AG04450 (cell line): ENCODE data around the gene GRID1. TPM values are rescaled to one million over a fixed set of nuclear protein-coding genes. Genes with fewer than 3 reads are reported as not detected.

Source experiments
- CTCF ChIA-PET: fragments of 300-600, 350-600 bp; formaldehyde crosslinking; extraction: SDS; loops from one replicate; lab custom pipeline; 2022; ENCODE audit warnings: antibody characterized with exemption, inconsistent platforms; lab: Charles Lee
- POLR2A ChIA-PET: fragments of 350-600 bp; formaldehyde crosslinking; extraction: SDS; loops from one replicate; lab custom pipeline; 2021; ENCODE audit warnings: antibody characterized with exemption, inconsistent platforms; lab: Yijun Ruan, JAX
- DNase-seq: peaks from one replicate; pipeline ENCODE4 v3.0.0-alpha.2; 2011; ENCODE audit warnings: low read depth, low spot score
- H3K27ac ChIP-seq: one replicate; pipeline ENCODE4 v1.5.1; 2012; ENCODE audit warnings: low read depth, low read length, control low read depth
- H3K27me3 ChIP-seq: one replicate; pipeline ENCODE4 v1.6.0; 2012; ENCODE audit warnings: low read length; ENCODE audit not compliant: control insufficient read depth, insufficient read depth
- H3K4me3 ChIP-seq: 2 replicates; pipeline ENCODE4 v1.5.1; 2011; ENCODE audit warnings: mild to moderate bottlenecking, low read depth, low read length, control low read depth
- H3K9me3 ChIP-seq: 2 replicates; pipeline ENCODE4 v1.5.1; 2012; ENCODE audit warnings: low read length; ENCODE audit not compliant: control insufficient read depth, insufficient read depth
- polyA plus RNA-seq: library from polyadenylated mRNA; depleted of rRNA; stranded (reverse); fragments of >200 nt; gene quantifications from 2 replicates; pipeline ENCODE4 v1.2.3, GENCODE V29; 2011
- TF ChIP-seq, protein P1 (sequence below): IDR thresholded peaks from 2 replicates; pipeline ENCODE4 v1.5.1; 2011; ENCODE audit warnings: low read depth, low read length, control low read depth, inconsistent platforms

GRID1 gene
- polyA plus RNA-seq, 1 experiment: not detected

DNA sequence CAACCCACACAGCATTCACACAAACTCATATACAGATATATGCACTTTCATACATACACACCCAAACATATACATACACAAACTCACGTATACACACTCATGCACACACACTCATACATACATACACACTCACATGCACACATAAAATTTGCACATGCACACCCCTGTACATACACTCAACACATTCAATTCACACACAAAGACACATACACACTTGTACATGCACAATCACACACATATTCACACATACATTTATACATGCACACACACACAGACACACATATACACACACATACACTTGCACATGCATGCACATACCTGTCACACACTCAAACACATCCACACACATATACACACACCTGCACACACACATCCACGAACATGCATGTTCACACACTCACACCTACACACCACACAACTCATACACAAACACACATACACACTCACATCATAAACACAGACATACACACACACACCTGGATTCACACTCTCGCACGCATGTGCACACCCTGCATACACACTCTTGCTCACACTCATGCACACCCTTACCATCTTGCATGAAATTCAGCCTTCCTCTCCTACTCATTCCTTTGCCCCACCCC lies 451.2 kb downstream of the GRID1 start:
- Histone ChIP-seq H3K27me3 (no peaks in the 10 kb centered on the region), H3K4me3 (no peak overlapping the region), H3K27ac (no peak overlapping the region), H3K9me3 (peaks cover 33% of the 10 kb centered on the region)
- POLR2A ChIA-PET: no interaction called here
- no peak for DNase-seq
- CTCF ChIA-PET: no interaction called here
- TF ChIP-seq, protein P1, sequence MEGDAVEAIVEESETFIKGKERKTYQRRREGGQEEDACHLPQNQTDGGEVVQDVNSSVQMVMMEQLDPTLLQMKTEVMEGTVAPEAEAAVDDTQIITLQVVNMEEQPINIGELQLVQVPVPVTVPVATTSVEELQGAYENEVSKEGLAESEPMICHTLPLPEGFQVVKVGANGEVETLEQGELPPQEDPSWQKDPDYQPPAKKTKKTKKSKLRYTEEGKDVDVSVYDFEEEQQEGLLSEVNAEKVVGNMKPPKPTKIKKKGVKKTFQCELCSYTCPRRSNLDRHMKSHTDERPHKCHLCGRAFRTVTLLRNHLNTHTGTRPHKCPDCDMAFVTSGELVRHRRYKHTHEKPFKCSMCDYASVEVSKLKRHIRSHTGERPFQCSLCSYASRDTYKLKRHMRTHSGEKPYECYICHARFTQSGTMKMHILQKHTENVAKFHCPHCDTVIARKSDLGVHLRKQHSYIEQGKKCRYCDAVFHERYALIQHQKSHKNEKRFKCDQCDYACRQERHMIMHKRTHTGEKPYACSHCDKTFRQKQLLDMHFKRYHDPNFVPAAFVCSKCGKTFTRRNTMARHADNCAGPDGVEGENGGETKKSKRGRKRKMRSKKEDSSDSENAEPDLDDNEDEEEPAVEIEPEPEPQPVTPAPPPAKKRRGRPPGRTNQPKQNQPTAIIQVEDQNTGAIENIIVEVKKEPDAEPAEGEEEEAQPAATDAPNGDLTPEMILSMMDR: no peak

DNA sequence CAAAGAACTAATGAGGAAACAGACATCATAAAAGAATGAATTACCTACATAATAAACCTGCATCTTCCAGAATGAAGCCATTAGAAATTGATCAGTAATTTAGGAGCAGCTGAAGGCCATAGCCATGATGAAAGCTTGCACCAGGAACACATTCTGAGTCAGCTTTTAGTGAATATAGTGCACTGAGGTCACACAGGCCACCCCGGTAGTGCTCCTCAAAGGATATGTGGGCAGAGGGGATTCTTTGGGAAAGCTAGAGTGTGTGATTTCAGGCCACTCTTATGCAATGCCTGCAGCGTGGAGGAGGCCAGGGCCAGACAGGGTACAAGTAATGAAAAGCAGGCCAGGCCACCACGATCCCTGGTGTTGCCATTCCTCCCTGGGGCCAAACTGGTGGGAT lies 451.9 kb downstream of the GRID1 start:
- TF ChIP-seq, protein P1: no peak
- CTCF ChIA-PET: no interaction called here
- POLR2A ChIA-PET: no interaction called here

DNA sequence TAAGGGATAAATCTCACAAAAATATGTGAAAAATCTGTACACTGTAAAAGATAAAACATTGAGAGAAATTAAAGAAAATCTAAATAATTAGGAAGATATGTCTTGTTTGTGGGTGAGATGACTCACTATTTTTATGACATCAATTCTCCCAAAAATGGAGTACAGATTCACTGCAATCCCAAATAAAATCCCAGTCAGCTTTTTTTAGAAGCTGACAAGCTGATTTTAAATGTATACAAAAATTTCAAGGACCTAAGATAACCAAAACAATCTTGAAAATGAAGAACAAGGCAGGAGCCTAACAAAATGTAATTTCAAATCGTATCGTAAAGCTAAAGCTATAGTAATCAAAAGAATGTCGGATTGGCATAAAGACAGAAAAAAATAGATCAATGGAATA lies 458.1 kb downstream of the GRID1 start:
- no peak for DNase-seq
- Histone ChIP-seq H3K9me3 (peaks cover 14% of the 10 kb centered on the region), H3K27ac (no peak overlapping the region), H3K4me3 (no peak overlapping the region), H3K27me3 (no peaks in the 10 kb centered on the region)
- ChIA-PET CTCF (no interaction called here), POLR2A (no interaction called here)
- TF ChIP-seq, protein P1: no peak

More for the DNA sequence above, 451.9 kb downstream of the GRID1 start:
- no peak overlapping the region for H3K27ac ChIP-seq
- no peak overlapping the region for H3K4me3 ChIP-seq
- no peak for DNase-seq
- peaks cover 32% of the 10 kb centered on the region for H3K9me3 ChIP-seq
- no peaks in the 10 kb centered on the region for H3K27me3 ChIP-seq

DNA sequence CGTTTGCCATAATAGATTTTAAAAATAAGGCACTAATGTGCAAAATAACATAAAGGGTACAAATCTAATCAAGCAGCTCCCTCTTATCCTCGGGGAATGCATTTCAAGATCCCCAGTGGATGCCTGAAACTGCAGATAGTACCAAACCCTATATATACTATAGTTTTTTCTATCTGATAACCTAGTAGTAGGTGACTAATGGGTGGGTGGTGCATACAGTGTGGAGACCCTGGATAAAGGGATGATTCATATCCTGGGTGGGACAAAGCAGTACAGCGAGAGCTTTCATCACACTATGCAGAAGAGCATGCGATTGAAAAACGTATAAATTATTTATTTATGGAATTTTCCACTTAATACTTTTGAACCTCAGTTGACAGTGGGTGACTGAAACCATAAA lies 464.5 kb downstream of the GRID1 start:
- no peak for DNase-seq
- TF ChIP-seq, protein P1: no peak
- Histone ChIP-seq H3K4me3 (no peak overlapping the region), H3K27ac (no peak overlapping the region), H3K27me3 (no peaks in the 10 kb centered on the region), H3K9me3 (peaks cover 12% of the 10 kb centered on the region; the same call in 1 of the 2 replicates)
- ChIA-PET CTCF (no interaction called here), POLR2A (no interaction called here)

DNA sequence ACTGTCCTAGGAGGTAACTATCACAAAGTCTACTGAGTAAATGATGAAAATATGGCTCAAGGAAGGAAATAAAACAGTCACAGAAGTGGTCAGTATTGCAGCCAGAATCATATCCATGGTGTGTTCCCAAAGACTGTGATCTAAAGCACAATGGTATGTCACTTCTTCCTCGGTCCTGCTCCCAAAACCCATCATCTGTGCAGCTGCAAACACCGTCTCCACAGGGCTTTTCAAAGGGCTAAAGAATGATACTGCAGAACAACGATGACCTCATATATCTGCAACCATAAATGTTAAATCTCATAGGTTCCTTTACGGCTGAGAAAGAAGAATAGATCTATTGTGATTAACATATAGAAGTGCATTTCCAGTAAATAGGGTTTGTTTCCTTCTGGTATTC lies 465.0 kb downstream of the GRID1 start:
- ChIA-PET POLR2A (no interaction called here), CTCF (no interaction called here)
- TF ChIP-seq, protein P1: no peak
- no peak for DNase-seq
- H3K9me3 ChIP-seq: peaks cover 12% of the 10 kb centered on the region; the same call in 1 of the 2 replicates
- no peaks in the 10 kb centered on the region for H3K27me3 ChIP-seq
- H3K27ac ChIP-seq: no peak overlapping the region
- H3K4me3 ChIP-seq: no peak overlapping the region
